GM23338 (cell line): Measurements from ENCODE around the gene KIRREL3.

Experiments used
- CREB1 ChIP-seq: fragments of 250-450 bp; sonication (Bioruptor Pico); IDR thresholded peaks from 2 replicates; pipeline ENCODE4 v1.5.0; 2020; ENCODE audit warnings: low read depth, mild to moderate bottlenecking, moderate library complexity
- CTCF ChIP-seq, 2 experiments: fragments of 200-600 bp in 1 of 2; sonication (generic) in 1 of 2; conservative IDR thresholded peaks; 2 replicates each; pipeline versions ENCODE4 v1.5.1 to v1.6.1; 2016 to 2017; ENCODE audit warnings: antibody characterized with exemption in 2 of 2, low read depth in 2 of 2, mild to moderate bottlenecking in 2 of 2, moderate library complexity in 1 of 2
- EZH2 ChIP-seq: fragments of 200-600 bp; sonication (generic); IDR thresholded peaks from one replicate; pipeline ENCODE4 v1.8.0; 2017; ENCODE audit warnings: antibody characterized with exemption, mild to moderate bottlenecking, low read depth; ENCODE audit not compliant: unreplicated experiment
- EZH2phosphoT487 ChIP-seq: fragments of 200-600 bp; sonication (generic); IDR thresholded peaks from one replicate; pipeline ENCODE4 v1.8.1; 2018; ENCODE audit warnings: antibody characterized with exemption; ENCODE audit not compliant: unreplicated experiment
- JUNB ChIP-seq: IDR thresholded peaks from one replicate; pipeline ENCODE4 v1.6.1; 2016; ENCODE audit warnings: antibody characterized with exemption; ENCODE audit not compliant: unreplicated experiment
- NANOG ChIP-seq: IDR thresholded peaks from 2 replicates; pipeline ENCODE4 v1.6.1; 2016; ENCODE audit warnings: antibody characterized with exemption, borderline replicate concordance
- POLR2AphosphoS5 ChIP-seq: IDR thresholded peaks from 2 replicates; pipeline ENCODE4 v1.6.1; 2016; ENCODE audit warnings: antibody characterized with exemption, low read depth
- REST ChIP-seq: IDR thresholded peaks from one replicate; pipeline ENCODE4 v1.6.1; 2018; ENCODE audit warnings: antibody characterized with exemption; ENCODE audit not compliant: unreplicated experiment
- STAT1 ChIP-seq: IDR thresholded peaks from one replicate; pipeline ENCODE4 v1.6.1; 2016; ENCODE audit warnings: antibody characterized with exemption; ENCODE audit not compliant: unreplicated experiment
- ZNF114 ChIP-seq: fragments of 250-450 bp; sonication (Bioruptor Pico); IDR thresholded peaks from 2 replicates; pipeline ENCODE4 v1.5.0; 2020; ENCODE audit warnings: mild to moderate bottlenecking, moderate library complexity
- ZNF331 ChIP-seq: fragments of 250-450 bp; sonication (Bioruptor Pico); IDR thresholded peaks from 2 replicates; pipeline ENCODE4 v1.5.0; 2020; ENCODE audit warnings: low read depth, mild to moderate bottlenecking, moderate library complexity
- ZNF462 ChIP-seq: fragments of 250-450 bp; sonication (Bioruptor Pico); IDR thresholded peaks from 2 replicates; pipeline ENCODE4 v1.5.0; 2020; ENCODE audit warnings: mild to moderate bottlenecking, moderate library complexity
- TF ChIP-seq, protein P1 (sequence below): IDR thresholded peaks from 2 replicates; pipeline ENCODE4 v1.6.1; 2016; ENCODE audit warnings: antibody characterized with exemption

DNA sequence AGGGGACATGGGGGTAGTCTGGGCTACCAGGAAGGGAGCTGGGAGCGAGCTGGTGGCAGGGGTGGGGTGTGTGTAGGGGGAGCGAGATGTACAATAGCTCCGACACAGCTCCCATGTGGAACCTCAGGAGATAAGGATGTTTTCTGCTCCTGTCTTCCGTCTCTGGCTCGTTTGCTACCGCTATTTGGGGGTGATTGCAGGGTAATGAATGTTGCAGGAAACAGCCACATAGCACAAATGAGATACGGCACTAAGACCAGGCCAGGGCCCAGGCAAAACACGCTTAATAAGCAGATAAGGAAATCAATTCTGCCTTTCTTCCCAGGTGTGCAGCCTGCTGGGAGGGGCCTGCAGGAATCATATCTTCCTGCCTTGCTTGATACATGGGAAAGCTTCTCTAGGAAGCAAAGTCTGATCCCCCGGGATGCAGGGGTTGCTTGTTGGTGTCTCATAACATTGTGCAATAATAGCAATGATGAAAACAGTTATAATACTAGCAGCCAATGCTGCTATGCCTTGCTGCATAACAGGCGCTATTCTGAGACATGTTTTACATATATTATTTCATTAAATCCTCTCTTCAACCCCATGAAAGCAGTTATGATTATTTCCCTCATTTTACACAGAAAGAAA lies 486.4 kb downstream of the KIRREL3 start:
- TF ChIP-seq EZH2phosphoT487: no peak
- TF ChIP-seq CREB1 (CRISPR knock-in tag): no peak
- TF ChIP-seq CTCF (conservative IDR thresholded peaks at IDR 0.05; ENCODE audit: low read depth in 2 of 2): no peak
- TF ChIP-seq POLR2AphosphoS5: no peak
- no peak for TF ChIP-seq REST
- no peak for TF ChIP-seq EZH2
- TF ChIP-seq JUNB: no peak
- TF ChIP-seq STAT1: no peak
- TF ChIP-seq, protein P1, sequence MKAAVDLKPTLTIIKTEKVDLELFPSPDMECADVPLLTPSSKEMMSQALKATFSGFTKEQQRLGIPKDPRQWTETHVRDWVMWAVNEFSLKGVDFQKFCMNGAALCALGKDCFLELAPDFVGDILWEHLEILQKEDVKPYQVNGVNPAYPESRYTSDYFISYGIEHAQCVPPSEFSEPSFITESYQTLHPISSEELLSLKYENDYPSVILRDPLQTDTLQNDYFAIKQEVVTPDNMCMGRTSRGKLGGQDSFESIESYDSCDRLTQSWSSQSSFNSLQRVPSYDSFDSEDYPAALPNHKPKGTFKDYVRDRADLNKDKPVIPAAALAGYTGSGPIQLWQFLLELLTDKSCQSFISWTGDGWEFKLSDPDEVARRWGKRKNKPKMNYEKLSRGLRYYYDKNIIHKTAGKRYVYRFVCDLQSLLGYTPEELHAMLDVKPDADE: no peak
- TF ChIP-seq ZNF462: no peak
- no peak for TF ChIP-seq NANOG
- no peak for TF ChIP-seq ZNF114 (CRISPR knock-in tag)
- no peak for TF ChIP-seq ZNF331
